NCI-H187 treated with DMSO at 0.1 percent for 48 hours (cell line): ENCODE results near the gene PAGE2B.
"Not testable (repeated sequence)": the region's sequence is repeated elsewhere in the genome, so short reads cannot be mapped to it uniquely, and the experiment has no call there.

Source experiments
- DNase-seq: peaks from one replicate; lab custom pipeline; 2025; lab: John Stamatoyannopoulos, UW

The PAGE2B gene, protein sequence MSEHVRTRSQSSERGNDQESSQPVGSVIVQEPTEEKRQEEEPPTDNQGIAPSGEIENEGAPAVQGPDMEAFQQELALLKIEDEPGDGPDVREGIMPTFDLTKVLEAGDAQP

DNA sequence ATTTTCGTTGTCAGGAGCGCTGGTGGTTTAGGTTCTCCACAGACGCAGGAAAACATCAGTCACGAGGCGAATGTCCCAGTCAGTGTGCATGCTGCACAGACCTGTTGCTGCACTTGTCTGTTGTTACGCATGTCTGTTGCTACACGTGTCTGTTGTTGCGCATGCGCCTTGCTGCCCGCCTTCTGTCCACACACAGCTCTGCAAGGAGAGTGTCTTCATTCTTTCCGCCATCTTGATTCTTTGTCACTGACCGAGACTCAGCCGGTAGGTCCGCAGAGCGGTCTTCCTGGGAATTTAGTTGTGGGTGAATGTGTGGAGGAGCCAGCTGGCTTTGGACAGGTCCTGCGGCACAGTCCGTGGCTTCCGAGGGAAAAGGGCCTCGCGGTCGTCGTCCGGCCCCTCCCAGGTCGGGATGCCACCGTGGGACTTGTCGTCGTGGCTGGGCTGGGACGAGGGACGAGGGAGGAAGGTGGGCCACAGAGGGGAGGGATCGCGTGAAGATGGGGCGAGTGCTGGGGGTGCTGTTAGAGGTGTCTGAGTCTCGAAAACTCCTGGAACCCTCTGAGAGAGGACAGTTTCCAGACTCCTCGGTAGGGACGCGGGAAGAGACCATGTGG lies at the start of gene PAGE2B:
Gene PAGE2B (plus strand): TSS at position 180 of the 617 bp plus-strand sequence. CDS start 1,012 bp downstream, outside the sequence.
- no peak for DNase-seq

DNA sequence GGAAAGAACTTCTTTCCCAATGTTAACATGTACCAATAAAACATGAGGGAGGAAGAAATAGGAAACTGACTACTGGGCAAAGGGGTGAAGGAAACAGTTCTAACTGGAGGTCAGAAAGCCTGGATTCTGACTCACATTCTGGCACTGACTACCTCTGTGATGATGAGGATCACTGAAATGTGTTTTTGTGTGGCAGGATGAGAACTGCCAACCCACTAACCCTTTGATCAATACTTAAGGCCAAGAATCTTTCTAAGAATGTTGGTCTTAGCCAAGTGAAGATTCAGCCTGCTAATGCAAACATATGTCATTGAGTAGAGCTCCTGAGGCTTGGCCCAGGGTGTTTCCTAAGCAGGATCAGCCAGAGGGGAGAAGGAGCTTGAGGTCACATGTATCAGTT lies 48.7 kb upstream of the PAGE2B start:
- DNase-seq = no peak

DNA sequence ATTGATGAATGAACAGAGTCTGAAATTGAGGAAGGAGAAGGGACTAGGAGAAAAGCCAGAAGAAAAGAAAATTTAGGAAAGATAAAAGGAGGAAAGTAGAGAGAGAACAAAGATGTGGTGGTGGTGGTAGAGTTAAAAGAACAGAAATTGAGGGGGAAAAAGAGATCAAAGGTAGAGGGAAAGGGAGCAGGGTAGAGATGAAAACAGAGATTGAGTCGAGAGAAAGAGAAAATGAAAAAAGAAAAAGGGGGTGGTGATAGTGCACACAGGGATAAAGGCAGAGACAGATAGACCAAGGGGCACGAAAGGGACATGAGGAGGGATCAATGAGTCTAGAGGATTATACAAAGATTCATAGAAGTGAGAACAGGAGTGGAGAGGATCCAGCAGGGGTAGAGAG lies 48.0 kb upstream of the PAGE2B start:
- no peak for DNase-seq

DNA sequence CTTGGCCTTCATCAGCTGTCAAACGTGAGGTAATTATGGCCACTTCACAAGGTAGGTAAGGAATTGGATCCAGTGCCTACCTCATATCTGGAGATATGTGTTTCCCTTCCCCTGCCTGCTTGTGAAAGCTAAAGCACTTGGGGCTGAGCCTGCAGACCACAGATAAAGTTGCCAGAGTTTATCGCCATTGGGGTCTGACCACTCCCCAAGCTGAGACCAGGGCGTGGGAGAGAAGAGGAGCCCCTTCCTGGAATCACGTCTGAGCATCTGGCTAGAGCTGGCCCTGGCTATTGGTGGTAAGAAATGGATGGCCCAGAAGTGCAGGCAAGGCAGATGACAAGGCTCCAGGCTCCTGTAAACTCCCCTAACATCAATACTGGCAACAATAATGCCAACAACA lies 46.8 kb upstream of the PAGE2B start:
- DNase-seq = no peak

DNA sequence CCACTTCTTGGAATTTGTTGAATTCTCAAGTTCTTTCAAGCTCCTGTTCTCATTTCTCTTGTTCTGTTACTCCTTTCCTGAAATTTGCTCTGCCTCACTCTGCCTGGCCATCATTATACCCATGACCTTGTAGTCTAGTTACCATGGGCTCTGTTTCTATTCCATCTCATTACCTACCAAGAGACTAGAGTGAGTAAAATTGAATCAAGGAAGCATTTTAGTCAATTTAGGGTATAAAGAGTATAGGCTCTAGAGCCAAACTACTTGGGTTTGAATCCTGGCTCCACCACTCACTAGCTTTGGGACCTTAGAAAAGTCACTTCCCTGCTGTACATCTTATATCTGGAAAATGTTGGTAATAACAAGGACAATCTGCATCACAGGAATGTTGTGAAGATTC lies 46.2 kb upstream of the PAGE2B start:
- DNase-seq = no peak

DNA sequence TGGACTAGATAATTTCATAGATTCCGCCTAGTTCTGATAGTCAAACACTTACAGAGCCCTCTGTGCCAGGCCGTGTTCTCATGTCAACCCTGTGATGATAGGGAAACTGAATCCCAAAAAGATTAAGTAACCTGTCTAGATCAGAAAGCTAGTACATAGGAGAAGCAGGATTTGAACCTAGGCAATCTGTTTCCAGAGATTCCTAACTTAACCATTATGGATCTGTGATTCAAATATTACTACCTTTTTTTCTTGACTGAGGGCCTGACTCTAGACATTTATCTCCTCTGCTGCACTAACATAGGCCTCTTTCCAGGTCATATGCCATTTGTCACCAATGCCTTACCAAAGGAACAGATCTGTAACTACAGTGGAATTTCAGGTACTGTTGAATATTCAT lies 45.5 kb upstream of the PAGE2B start:
- DNase-seq = no peak

DNA sequence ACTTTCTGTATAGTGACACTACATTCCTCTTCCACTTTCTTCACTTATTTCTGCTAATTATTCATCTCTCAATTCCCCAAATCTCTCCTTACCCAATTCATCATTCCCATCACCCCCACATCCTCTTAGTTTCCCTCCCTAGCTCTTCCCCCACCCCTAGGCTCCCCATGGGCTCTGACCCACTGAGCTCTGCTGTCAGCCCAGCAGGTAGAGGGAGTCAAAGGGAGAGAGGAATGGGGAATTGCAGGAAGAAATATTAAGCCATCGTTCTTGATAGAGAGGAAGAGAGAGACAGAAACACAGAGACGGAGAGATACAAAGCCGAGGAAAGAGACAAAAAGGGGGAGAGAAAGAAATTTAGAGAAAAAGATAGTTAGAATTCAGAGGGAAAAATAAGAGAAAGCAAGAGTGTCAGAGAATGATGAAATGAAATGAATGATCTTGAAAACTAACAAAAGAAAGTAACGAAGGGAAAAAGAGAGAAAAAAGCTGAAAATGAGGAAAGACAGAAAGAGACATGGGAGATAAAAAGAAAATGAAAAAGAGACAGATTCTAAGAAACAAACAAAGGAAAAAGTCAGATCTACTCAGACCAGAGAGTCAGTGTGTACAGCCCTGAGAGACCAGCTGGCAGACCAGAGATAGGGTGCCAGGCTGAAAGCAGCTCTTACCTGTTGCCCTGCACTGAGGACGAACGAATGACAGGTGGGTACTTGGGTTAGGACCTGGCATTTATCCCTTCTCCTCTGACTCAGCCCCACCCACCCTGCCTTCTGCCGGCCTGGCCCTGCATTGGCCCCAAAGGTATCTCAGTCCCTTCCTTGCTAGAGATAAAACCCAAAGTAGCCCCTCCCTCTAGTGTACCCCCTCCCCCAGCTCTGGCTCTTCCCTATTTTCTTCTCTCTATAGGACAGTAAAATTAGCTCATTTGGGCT lies 44.3 kb upstream of the PAGE2B start, which contains the start of gene ALAS2:
Gene ALAS2 (minus strand): TSS at position 707 of the 935 bp plus-strand sequence. CDS start 4,977 bp downstream, outside the sequence.
- DNase-seq = no peak

DNA sequence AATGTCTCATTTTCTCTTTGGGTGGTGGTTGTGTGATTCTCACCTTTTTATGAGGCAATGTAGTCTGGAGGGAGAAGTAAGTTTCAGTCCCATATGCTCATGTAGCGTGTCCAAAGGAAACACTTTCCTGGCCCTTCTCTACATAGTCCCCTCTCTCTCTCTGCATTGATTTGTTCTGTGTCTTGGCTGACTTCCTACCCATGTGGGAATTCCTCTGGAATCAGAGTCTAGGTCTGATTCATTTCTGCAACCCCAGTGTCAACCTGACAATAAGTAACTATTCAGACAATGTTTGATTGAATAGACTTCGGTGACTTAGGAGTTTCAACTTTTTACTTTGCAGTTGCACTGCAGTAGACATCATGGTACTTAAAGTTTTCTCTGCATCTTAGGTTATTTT lies 41.4 kb upstream of the PAGE2B start:
- DNase-seq = no peak

DNA sequence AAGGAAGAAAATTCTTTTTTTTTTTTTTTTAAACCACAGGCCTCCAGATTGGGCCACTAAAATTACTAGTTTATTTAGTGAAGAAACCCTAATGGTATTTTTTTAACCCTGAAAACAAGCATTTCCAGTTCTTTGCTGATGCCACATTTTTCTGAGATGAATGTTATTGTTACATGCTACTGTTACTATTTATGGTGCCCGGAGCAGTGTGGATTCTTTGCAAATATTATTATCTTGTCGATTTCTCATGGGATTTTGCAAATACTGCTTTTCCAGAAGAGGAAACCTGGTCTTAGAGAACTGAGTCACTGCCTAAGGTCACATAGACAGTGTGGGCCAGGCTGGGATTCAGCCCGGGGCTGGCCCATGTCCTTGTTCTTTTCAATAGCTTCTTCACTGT lies 35.4 kb upstream of the PAGE2B start:
- DNase-seq = no peak

DNA sequence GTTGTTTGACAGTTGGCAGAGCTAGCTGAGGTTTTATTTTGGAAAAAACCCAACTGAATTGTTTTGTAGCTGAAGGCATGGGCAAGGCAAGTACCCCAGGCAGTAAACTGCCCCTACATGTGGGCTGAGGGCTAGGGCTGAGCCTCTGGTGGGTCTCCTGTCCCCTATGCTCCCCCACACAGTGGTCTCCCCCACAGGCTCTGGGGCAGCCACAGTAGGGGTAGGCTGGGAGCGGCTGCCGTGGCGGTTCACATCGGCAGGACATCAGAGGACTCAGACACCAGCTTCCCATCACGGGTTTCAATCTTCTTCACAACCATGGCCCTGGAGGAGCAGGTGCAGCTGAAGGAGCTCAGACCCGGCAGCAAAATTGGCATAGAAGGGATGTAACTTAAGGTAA lies 33.3 kb upstream of the PAGE2B start:
- DNase-seq = no peak

DNA sequence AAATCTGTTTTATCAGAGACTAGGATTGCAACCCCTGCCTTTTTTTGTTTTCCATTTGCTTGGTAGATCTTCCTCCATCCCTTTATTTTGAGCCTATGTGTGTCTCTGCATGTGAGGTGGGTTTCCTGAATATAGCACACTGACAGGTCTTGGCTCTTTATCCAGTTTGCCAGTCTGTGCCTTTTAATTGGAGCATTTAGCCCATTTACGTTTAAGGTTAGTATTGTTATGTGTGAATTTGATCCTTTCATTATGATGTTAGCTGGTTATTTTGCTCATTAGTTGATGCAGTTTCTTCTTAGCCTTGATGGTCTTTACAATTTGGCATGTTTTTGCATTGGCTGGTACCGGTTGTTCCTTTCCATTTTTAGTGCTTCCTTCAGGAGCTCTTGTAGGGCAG lies 24.2 kb upstream of the PAGE2B start:
- DNase-seq = not testable (repeated sequence)

DNA sequence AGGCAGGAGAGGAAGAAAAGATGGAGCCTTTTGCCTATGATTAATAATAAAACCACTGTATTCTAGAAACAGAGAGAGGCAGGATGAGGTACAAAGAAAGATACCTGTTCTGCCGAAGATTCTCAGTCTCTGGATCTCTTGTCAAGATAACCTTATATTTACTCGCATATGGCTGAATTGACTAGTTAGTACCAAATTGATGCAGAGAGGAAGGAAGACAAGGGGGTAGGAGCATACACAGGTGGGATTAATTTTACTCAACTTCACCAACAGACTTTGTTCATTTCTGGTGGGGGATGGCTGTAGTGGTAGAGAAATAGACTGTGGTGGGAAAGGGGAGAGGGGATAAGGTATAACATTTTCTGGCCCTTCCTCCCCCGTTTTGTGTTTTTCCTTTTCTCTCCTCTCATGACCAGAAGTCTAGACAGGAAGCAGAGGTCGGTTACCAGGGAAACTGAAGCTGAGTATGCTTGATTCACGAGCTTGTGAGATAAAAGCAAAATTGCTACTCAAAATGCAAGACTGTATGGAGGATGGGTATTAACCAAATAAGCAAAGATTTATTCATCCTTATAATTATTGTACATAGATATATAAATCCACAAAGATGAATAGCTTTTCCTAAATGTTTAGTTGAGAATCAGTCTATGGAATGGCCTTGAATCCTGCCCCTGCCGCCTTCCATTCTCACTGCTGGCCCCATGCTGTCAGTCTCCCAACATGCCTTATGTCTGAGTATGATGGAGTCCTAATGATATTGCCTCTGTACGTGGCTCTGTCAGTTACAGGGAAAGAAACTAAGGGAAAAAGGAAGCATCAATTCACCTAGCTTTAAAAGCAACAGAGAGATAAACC lies 17.8 kb upstream of the PAGE2B start:
- no peak for DNase-seq

DNA sequence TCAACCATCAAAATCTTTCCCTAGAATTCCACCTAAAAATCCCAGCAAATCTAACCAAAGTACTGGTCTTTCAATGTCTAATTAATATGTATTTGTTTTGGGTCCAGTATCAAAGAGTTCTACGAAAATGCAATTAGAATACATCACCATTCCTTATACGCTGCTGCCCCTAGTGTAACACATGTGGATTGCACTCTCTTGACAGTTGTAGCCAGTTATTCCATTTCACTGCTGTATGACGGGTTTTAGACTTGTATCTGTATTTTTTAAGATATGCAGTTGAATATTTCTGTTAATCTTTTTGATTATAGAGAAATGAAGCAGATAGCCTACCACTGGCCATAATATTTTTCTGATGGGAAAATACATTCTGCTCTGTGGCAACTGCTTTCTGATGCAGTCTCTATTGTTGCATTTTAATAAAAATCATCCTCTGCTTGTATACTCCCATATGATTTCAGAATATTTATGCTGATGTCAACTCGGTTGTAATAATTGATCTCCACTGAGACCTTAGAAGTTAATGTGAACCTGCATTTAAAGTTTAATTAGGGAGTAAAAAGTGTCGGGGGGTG lies 17.1 kb upstream of the PAGE2B start:
- DNase-seq = peak; percentile 0

DNA sequence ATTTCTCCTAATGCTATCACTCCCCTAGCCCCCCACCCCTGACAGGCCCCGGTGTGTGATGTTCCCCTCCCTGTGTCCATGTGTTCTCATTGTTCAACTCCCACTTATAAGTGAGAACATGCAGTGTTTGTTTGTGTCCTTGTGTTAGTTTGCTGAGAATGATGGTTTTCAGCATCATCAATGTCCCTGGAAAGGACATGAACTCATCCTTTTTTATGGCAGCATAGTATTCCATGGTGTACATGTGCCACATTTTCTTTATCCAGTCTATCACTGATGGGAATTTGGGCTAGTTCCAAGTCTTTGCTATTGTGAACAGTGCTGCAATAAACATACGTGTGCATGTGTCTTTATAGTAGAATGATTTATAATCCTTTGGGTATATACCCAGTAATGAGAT lies 7.7 kb upstream of the PAGE2B start:
- not testable (repeated sequence) for DNase-seq

DNA sequence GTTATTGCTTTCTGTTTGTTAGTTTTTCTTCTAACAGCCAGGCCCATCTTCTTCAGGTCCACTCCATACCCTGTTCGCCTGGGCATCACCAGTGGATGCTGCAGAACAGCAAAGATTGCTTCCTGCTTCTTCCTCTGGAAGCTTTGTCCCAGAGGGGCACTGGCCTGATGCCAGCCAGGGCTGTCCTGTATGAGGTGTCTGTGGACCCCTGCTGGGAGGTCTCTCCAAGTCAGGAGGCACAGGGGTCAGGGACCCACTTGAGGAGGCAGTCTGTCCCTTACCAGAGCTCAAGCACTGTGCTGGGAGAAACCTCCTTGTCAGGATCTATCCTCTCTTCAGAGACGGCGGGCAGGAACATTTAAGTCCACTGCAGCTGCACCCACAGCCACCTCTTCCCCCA lies 2.5 kb upstream of the PAGE2B start:
- DNase-seq = no peak

DNA sequence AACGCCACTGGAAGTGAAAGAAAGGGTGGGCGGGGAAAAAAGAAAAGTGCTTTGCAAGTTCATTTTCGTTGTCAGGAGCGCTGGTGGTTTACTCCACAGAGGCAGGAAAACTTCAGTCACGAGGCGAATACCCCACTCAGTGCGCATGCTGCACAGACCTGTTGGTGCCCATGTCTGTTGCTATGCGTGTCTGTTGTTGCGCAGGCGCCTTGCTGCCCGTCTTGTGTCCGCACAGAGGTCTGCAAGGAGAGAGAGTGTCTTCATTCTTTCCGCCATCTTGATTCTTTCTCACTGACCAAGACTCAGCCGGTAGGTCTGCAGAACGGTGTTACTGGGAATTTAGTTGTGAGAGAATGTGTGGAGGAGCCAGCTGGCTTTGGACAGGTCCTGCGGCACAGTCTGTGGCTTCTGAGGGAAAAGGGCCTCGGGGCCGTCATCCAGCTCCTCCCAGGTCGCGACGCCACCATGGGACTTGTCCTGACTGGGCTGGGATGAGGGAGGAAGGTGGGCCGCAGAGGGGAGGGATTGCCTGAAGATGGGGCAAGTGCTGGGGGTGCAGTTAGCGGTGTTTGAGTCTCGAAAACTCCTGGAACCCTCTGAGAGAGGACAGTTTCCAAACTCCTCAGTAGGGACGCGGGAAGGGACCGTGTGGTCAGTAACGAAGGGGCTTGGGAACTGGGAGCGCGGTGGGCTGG lies 14.1 kb downstream of the PAGE2B start, which contains the start of gene PAGE2:
Gene PAGE2 (plus strand): TSS at position 224 of the 695 bp plus-strand sequence. CDS start 1,003 bp downstream, outside the sequence.
- no peak for DNase-seq

DNA sequence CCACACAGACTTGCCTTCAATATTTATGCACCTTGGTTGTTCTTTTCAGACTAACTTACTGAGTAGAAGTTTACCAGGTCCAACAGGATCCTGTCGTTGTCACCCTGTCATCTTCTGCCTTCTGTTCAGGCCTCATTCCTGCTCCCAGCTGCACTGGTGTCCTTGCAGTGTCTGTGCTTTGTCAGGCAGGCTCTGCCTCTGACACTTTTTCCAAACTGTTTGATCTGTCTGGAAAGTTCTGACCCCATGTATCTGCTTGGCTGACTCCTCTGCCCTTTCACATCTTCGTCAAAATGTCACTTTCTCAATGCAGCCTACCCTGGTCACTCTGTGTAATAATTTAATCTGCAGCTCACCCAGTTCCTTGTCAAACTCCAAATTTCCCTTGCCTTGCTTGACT lies 23.9 kb downstream of the PAGE2B start:
- no peak for DNase-seq

DNA sequence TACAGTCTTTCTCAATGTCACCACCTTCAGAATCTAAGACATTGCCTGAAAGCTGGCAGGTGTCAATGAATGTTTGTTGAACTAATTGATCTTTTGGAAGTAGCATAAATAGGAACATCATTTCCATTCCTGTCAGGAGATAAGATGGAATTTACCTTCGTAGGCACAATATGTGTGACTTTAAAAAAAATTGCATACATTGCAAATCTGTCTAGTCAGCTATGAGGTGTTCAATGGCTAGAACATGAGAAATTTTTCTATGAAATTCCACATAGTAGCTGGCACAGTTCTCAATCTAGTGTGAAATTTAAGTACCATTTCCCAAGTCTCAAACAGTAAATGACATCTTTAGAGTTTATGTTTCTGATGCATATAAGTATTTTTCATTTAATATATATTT lies 24.3 kb downstream of the PAGE2B start:
- no peak for DNase-seq

DNA sequence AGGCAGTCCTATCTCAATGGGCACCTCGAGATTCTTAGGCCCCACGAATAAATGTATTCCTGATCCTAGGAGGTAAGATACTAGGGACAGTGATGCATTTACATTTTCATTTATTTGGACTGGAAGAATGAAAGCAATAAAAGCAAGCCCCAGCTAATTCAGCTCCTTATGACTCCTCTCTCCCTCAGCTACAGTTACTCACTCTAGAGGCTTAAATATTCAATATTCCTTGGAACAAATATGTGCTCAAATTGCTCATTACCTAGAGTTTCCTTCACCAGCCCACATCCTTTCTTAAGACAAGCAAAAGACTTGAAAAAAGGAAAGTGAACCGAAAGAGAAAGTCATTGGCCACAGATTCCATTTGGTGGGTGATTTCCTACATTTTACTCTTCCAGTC lies 27.9 kb downstream of the PAGE2B start:
- no peak for DNase-seq

DNA sequence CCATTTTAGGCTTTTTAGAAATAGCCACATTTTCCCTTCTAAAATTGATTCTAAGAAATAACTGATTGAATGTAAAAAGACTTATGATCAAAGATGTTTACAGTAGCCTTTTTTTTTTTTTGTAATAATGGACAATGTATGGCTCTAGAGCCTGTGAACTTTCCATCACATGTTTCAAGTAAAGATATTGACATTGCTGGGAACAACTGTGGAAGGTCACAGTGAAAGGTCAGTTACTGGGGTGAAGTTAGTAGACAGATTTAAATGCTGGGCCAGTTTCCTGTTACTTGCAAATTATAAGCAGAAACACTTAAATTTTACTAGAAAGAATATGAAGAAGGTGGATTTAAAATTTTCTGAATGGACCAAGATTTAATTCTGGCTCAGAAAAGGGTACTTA lies 32.4 kb downstream of the PAGE2B start:
- no peak for DNase-seq

DNA sequence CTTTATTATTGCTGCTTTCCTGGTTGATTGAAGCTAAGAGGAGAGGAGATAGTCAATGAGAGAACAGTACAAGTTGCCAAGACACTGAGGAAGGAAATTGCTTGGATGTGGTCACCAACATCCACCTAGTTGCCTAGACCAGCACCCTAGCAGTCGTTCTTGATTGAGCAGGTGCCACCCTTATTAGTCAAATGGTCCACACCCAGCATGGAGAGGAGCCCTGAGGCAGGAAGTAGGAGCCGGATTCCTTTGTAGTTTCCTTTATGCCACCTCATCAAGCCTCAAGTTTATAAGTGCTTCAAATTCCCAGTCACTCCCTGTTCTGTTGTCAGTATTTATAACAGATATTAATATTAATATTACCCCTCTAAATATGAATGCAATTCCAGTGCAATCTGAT lies 33.1 kb downstream of the PAGE2B start:
- no peak for DNase-seq
